GM13977 (cell line): ENCODE results near the gene NCR2.

Experiments used
- DNase-seq: peaks from one replicate; pipeline ENCODE4 v3.0.0; 2012; ENCODE audit warnings: low spot score
- in situ Hi-C: fragments of 300-500 bp; cut with MboI; formaldehyde crosslinking; loops from one replicate; pipeline ENCODE4 v1.12.0; 2022; ENCODE audit warnings: low sequenced_read_pairs, low pct_unique_long_range_greater_than_20kb, mixed read lengths, inconsistent platforms; ENCODE audit not compliant: unreplicated experiment
- TF ChIP-seq, protein P1 (sequence below): IDR thresholded peaks from 2 replicates; pipeline ENCODE4 v1.5.1; 2012; ENCODE audit warnings: mild to moderate bottlenecking, control low read depth; ENCODE audit not compliant: insufficient read depth; ENCODE audit errors: extremely low read depth, missing control alignments

Gene NCR2

DNA sequence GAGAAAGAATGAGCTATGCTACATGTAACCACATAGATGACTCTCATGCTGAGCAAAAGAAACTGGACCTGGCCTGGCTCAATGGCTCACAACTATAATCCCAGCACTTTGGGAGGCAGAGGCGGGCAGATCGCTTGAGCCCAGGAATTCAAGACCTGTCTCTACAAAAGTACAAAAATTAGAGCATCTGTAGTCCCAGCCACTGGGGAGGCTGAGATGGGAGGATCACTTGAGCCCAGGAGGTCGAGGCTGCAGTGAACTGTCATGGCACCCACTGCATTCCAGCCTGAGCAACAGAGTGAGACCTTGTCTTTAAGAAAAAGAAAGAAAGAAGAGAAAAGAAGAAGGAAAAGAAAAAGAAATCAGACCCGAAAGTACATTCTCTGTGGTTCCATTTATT is 41.7 kb downstream of the NCR2 start:
- in situ Hi-C loops = no loop called here
- DNase-seq = no peak
- TF ChIP-seq, protein P1, sequence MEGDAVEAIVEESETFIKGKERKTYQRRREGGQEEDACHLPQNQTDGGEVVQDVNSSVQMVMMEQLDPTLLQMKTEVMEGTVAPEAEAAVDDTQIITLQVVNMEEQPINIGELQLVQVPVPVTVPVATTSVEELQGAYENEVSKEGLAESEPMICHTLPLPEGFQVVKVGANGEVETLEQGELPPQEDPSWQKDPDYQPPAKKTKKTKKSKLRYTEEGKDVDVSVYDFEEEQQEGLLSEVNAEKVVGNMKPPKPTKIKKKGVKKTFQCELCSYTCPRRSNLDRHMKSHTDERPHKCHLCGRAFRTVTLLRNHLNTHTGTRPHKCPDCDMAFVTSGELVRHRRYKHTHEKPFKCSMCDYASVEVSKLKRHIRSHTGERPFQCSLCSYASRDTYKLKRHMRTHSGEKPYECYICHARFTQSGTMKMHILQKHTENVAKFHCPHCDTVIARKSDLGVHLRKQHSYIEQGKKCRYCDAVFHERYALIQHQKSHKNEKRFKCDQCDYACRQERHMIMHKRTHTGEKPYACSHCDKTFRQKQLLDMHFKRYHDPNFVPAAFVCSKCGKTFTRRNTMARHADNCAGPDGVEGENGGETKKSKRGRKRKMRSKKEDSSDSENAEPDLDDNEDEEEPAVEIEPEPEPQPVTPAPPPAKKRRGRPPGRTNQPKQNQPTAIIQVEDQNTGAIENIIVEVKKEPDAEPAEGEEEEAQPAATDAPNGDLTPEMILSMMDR = no peak

DNA sequence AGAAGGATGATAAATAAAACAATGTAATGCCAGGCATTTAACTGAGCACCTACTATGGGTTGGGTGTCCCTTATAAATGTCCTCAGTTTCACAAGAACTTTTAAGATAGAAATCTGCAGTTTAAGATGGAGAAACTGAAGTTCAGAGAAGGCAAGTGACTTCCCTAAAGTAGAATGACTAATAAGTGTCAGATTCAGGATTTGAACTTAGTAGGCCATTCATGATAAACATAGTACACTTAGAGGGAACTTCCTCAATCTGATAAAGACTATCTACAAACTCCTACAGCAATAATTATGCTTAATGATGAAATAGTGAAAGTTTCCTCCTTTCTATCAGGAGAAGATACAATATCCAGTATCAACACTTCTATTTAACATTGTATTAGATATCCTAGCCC is 43.9 kb downstream of the NCR2 start:
- in situ Hi-C loops = no loop called here
- DNase-seq = no peak
- TF ChIP-seq, protein P1 = no peak

DNA sequence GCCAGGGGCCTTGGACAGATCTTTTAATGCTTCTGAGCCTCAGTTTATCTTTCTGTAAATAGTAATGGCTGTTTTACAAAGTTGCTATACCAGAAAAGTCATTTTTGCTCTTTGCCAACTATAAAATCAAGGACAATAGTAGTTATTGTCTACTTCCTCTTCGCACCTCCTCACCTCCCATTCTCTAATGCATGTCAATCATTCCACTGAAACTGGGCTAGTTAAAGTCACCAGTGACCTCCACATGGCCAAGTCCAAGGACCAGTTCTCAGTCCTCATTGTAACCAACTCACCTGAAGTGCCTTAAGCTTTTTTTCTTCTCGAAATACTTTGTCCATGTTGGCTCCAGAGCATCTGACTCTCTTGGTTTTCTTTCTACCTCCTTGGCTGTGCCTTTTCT is 51.2 kb downstream of the NCR2 start:
- TF ChIP-seq, protein P1 = no peak
- DNase-seq = no peak
- in situ Hi-C loops = no loop called here

DNA sequence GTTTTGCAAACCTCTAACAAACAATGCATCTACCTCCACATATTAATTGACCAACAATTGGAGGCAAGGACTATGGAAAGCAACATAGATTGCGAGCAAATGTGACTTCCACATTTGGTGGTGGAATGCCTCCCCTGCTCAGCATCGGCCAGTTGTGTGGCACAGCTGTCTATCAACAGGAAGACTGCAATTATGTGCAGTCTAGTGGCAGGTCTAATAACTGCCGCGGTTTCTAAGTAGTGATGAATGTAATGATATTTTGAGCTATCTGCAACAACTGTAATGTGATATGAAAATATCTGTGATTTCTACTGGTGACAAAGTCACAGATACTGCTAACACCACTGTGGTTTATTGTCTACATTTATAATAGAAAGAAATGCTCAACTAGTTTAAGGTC is 56.8 kb downstream of the NCR2 start:
- TF ChIP-seq, protein P1 = no peak
- in situ Hi-C loops = no loop called here
- no peak for DNase-seq

DNA sequence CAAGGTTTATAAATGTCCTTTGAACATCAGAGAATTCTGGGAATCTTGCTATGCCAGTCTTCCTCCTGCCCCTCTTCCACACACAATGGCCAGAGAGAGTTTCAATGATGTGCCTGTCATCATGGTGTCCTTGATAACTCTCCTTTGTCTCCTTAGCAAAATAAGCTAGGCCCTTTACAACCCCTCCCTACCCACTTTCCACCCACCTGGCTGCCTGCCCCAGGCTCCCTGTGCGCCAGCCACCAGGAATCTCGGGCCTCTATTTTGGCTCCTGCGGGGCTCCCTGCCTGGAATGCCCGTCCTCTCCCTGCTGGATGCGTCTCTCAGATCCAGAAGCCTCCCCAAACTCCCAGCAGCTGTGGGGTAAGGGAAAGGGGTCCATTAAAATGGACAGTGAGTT is 60.9 kb downstream of the NCR2 start:
- no peak for DNase-seq
- TF ChIP-seq, protein P1 = no peak
- in situ Hi-C loops = no loop called here

DNA sequence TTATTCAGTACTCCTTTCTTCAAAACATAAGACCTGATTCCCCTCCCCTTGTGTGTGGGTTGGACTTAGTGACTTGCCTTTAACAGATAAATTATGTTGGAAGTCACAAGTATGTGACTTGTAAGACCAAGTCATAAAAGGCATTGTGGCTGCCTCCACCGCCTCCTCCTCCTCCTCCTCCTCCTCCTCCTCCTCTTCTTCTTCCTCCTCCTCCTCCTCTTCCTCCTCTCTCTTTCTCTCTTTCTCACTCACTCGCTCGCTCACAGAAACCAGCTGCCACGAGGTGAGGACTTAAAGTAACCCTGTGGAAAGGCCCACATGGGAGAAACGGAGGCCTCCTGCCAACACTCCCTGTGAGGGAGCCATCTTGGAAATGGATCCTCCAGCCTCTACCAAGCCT is 64.0 kb downstream of the NCR2 start:
- in situ Hi-C loops = no loop called here
- no peak for DNase-seq
- TF ChIP-seq, protein P1 = no peak
